Activated CD4-positive, alpha-beta T cell treated with anti-CD3 and anti-CD28 coated beads, Interleukin-2, amount 50 U/mL, for 16 hours (primary cell): ENCODE results near the gene SLFN5.
A peak's percentile ranks its signal among the peaks of the same experiment; 100 is the strongest.
"Not testable (repeated sequence)": the region's sequence is repeated elsewhere in the genome, so short reads cannot be mapped to it uniquely, and the experiment has no call there.

Source experiments
- DNase-seq: peaks from one replicate; pipeline ENCODE4 v3.0.0-alpha.2; 2020

Gene SLFN5

DNA sequence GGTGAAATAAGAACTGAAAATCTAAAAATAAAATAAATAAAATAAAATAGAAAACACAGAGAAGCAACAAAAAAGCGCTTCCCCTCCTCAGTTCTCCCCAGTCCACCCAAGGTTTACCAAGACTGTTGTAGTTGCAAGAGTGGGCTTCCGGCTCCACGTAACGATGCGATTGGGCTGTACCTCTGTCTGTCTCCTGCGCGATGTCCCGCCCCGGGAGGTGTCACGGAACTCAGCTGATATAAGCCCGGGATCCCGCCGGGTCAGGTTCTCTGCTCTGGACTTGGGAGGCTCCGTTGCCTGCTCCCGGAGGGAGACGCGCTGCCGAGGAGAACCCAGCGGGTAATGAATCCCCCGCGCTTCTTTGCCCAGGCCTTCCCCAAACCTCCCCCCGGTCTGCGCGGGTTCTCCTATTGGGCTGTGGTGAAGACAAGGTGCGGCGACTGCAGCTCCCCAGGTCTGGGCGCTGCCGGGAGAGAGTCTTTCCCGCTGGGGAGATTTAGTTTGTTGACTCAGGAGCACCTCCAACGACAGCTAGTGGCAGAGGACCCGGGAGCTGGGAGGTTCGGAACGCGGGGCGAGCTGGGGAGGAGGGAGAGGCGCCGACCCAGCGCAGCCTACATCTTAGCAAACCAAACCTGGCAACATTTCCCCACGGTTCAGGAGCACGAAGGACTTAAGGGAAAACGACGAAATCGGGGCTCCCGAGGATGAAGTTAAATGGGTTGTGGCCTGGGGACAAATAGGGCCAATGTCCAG, at the start of gene SLFN5:
Gene SLFN5 (plus strand): TSS at position 268 of the 756 bp plus-strand sequence. CDS start 15,619 bp downstream, outside the sequence.
- DNase-seq = peak; percentile 95

GRCh38 chr17:35194001-35194400, 48.9 kb upstream of the SLFN5 start, which contains the start of gene SLC35G3:
Gene SLC35G3 (minus strand): TSS chr17:35194393. CDS start chr17:35194307, 86 bp downstream.
- DNase-seq = not testable (repeated sequence)

DNA sequence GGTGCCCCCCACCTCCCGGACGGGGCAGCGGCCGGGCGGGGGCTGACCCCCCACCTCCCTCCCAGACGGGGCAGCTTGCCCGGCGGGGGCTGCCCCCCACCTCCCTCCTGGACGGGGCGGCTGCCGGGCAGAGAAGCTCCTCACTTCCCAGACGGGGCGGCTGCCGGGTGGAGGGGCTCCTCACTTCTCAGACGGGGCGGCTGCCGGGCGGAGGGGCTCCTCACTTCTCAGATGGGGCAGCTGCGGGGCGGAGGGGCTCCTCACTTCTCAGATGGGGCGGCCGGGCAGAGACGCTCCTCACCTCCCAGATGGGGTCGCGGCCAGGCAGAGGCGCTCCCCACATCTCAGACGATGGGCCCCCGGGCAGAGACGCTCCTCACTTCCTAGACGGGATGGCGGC, 47.8 kb upstream of the SLFN5 start:
- not testable (repeated sequence) for DNase-seq

DNA sequence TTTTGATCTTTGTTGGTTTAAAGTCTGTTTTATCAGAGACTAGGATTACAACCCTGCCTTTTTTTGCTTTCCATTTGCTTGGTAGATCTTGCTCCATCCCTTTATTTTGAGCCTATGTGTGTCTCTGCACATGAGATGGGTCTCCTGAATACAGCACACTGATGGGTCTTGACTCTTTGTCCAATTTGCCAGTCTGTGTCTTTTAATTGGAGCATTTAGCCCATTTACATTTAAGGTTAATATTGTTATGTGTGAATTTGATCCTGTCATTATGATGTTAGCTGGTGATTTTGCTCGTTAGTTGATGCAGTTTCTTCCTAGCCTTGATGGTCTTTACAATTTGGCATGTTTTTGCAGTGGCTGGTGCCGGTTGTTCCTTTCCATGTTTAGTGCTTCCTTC, 40.3 kb upstream of the SLFN5 start:
- not testable (repeated sequence) for DNase-seq

DNA sequence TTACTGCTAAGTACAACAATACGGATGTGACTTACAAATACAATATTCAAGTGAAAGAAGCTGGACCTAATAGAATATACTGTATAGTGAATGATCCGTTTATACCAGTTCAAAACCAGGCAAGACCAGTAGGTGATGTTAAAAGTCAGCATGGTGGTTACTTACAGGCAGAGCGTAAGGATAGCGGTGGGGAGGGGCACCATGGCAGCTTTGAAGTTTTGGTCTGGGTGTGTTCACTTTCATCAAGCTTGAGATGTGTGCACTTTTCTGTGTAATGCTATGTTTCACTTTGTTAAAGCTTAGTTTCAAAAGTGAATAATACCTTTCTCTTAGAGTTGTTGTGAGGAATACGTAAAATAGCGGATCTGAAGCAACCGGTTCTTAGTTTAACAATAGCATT, 32.1 kb upstream of the SLFN5 start:
- no peak for DNase-seq

GRCh38 chr17:35212668-35213067, 30.2 kb upstream of the SLFN5 start:
- peak; percentile 30 for DNase-seq

DNA sequence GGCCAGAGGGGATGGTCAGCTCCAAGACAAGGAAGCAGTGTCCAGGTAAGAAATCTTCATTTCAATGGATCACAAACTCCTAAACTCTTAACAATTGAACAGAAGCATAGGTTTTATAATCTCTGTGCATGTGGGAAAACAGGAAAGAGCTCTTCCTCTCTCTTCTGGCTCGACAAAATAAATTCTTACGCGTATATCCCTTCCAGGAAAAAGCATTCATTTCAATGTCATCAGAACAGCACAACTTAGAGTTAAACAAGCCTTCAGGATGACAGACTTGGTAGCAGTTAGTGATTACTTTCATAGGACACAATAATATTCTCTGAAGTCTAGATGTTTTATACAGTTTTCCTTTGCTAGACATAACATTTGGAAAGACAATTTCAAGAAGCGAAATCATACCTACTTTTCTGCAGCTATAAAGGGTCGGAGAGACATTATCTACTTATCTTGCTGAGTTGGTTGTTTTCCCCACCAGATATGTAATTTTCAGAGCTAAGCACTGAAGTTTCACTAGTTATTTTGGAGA, 29.4 kb upstream of the SLFN5 start:
- DNase-seq = peak; percentile 25

DNA sequence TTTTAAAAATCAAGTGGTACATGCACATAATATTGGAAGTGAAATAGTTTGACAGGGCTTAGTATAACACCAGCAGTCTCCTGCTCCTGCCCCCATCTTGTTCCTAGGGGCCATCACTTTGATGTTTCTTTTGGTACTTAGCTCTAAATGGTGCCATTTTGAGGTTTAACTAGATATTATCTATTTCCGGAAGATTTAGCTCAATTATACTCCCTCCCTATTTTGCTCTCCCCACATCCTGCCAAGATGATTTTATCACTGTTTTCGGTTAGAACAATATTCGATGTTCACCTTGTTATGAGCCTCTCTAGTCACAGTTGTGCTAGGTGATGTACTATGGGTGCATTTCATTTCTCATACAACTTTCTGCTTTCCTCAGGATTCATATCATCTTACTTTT, 28.7 kb upstream of the SLFN5 start:
- DNase-seq = peak; percentile 88

GRCh38 chr17:35214631-35215273, 28.1 kb upstream of the SLFN5 start:
- peak; percentile 81 for DNase-seq

GRCh38 chr17:35217107-35217506, 25.8 kb upstream of the SLFN5 start:
- no peak for DNase-seq

DNA sequence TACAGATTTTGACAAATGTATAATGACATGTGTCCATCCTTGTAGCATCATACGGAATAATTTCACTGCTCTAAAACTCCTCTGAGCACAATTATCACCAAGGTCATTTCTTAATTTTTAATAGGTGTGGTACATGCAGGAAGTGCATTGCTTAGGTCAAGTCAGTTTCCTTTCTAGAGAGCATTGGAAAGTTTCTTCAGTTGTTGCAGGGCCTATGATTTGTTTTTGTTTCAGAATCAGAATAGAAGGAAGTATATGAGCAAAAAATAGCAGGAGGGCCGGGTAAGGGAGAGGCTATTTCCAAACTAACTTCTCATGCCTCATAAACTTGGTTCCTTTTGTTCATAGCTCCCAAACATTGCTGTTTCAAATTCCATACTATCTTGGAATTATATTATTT, 24.0 kb upstream of the SLFN5 start:
- DNase-seq = peak; percentile 26

- no peak for DNase-seq
Observed at GRCh38 chr17:35222452-35222851, 20.4 kb upstream of the SLFN5 start.

DNA sequence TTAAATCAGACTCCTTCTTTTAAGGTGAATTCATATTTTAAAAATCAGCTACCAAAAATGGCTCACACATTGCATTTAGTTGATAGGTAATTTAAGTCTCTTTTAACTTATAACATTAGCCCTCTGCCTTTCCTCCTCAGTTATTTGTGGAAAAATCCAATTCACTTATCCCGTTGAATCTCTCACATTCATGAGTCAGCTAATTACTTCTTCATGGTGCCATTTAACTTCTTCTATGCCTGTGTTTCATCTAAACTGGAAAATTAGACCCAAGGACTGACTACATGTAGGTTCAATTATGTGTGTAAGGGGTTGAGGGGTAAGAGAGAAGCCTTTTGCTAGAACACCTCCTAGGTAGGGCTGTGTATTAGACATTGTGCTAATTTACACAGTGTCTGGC, 18.4 kb upstream of the SLFN5 start:
- DNase-seq = no peak

DNA sequence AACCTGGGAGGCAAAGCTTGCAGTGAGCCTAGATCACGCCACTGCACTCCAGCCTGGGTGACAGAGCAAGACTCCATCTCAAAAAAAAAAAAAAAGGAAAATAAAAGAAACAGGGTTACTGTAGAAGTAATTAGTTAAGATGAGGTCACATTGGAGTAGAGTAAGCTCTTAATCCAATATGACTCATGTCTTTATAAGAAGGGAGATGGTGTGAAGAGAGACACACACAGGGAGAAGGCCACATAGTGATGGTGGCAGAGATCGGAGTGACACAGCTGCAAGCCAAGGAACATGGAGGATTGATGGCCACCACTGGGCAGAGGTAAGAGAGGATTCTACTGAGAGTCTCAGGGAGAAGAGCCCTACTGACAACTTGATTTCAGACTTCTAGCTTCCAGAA, 15.3 kb upstream of the SLFN5 start:
- no peak for DNase-seq

DNA sequence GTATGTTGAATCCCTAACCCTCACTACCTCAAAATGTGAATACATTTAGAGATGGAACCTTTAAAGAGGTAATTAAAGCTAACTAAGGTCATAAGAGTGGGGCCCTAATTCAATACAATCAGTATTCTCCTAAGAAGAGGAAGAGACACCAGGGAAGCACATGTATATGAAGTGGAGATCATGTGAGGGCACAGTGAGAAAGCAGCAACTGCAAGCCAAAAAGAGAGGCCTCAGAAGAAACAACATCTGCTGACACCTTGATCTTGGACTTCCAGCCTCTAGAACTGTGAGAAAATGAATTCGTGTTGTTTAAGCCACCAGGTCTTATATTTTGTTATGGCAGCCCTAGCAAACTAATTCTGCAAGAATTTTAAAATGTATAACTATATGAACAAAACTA, 13.2 kb upstream of the SLFN5 start:
- no peak for DNase-seq

- DNase-seq = not testable (repeated sequence)
Observed at GRCh38 chr17:35234315-35234714, 8.6 kb upstream of the SLFN5 start.

- no peak for DNase-seq
Observed at GRCh38 chr17:35235289-35235688, 7.6 kb upstream of the SLFN5 start.

GRCh38 chr17:35235917-35236316, 7.0 kb upstream of the SLFN5 start:
- DNase-seq = no peak

DNA sequence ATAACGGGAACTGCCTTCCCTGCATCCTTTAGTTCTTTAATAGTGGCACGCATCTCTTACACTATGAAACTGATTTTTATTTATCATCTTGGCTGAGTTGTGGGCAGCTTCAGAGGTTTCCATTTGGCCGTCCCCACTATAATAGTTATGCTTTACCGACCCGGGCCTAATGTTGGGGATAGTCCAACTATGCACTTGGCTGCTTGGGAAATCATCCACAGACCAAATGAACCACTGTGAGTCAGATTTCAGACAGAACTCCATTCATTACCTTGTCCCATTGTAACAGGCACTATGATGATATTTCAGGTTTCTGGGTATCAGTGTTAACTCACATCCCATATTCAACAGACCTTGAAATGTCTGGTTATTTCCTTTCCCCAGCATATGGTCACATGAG, 6.1 kb upstream of the SLFN5 start:
- no peak for DNase-seq

DNA sequence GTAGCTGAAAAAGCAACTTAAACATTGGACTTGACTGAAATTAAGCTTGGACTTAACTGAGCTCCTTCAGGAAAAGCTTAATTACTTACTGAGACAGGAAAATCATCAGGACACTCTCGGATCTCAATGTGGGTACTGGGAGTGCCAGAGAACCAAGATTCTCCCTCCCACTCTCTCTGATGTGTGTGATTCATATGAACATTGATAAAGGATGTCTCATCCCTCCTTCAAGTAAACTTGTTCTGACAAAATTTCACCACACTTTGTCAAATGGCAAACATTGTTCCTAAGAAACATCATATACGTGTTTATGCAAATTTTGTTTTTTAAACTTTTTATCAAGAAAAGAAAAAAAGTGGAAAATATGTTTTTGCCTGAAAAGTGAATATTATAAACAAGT, 4.1 kb upstream of the SLFN5 start:
- peak; percentile 39 for DNase-seq

DNA sequence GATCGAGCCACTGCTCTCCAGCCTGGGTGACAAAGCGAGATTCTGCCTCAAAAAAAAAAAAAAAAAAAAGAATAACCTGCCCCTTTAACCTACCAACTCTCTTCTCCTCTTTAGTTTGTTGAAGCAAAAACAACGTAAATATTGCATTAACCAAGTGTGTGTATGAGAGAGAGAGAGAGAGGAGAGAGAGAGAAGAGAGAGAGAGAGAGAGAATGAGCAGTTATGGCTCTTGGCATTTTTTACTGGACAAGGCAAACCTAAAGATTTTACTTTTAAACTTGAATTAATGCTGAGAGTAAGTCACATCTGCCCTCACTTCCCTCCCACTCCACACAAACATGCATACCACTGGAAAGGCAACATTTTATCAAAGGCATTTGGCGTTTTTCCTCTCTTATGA, 3.0 kb upstream of the SLFN5 start:
- no peak for DNase-seq

DNA sequence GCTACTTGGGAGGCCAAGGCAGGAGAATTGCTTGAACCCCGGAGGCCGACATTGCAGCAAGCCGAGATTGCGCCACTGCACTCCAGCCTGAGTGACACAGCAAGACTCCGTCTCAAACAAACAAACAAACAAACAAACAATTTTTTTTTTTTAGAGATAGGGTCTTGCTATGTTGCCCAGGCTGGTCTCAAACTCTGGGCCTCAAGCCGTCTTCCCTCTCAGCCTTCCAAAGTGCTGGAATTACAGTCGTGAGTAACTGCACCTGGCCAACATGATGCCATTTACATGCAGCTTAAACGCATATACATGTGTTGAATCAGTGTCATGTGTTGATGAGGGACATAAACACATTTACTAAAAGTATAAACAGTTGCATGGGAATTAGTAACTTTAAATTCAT, 2.0 kb upstream of the SLFN5 start:
- no peak for DNase-seq

GRCh38 chr17:35241520-35241919, 1.4 kb upstream of the SLFN5 start:
- DNase-seq = peak; percentile 21

DNA sequence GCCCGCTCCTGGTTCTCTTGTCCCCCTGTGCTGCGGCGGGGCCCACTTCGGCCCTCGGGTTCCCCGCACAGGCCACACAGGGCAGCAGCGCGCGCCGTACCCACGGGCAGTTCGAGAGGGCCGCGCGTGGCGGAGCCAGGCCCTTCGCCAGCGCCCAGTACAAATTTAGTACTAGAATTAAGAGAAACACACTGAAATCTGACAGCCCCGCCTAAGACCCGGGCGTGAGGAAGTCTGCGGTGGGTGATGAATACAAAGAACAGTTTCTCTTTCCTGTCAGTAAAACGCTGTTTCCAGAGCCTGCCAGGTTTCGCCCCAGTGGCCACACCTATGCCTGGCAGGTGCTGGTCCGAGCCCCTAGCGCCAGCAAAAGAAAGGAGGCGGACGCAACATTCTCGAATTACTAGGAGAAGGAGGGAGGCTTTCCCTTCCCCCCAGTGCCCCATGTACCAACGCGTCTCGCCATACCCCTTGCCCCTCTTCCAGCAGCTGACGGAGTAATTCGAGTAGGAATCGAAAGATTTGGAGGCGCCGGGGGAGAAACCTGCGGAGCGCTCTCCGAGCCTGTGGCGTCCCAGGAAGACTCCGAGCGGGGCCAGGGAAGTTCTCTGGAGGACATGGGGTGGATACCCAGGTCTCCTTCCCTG, 591 bp upstream of the SLFN5 start:
- DNase-seq = peak; percentile 94
